ENCODE data around the gene GOLM1.

DNA sequence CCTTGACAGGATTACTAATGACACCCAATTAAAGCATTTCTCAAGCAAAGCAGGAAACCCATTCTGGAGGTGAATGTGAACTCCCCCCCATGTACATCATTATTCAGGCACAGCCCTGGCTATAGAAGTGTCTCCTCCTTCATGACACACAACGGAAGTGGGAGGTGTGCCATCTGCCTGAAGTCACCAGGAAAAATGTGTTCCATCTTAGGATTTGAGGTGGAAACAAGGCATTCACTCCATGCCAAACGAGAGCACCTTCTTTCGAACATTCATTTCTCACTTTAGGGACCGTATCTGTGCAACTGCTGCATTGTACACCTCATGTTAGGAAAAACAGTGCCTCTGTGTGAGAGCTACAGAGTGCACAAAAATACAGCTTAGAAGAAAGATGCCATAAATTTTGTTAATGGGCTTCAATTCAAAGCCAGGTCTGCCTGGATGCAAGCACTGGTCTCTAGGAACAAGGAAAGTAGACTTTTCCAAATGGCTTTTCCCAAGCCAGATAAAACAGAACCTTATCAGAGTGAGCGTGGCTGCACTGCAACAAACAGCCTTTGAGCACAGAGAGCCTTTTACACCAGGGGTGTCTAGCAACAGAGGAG, 19.4 kb downstream of the GOLM1 start:
- TF ChIP-seq, protein P1, sequence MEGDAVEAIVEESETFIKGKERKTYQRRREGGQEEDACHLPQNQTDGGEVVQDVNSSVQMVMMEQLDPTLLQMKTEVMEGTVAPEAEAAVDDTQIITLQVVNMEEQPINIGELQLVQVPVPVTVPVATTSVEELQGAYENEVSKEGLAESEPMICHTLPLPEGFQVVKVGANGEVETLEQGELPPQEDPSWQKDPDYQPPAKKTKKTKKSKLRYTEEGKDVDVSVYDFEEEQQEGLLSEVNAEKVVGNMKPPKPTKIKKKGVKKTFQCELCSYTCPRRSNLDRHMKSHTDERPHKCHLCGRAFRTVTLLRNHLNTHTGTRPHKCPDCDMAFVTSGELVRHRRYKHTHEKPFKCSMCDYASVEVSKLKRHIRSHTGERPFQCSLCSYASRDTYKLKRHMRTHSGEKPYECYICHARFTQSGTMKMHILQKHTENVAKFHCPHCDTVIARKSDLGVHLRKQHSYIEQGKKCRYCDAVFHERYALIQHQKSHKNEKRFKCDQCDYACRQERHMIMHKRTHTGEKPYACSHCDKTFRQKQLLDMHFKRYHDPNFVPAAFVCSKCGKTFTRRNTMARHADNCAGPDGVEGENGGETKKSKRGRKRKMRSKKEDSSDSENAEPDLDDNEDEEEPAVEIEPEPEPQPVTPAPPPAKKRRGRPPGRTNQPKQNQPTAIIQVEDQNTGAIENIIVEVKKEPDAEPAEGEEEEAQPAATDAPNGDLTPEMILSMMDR (IDR thresholded peaks at IDR 0.05): no peak
- no peak for TF ChIP-seq POLR2A (IDR thresholded peaks at IDR 0.05)

All from esophagus squamous epithelium (tissue), 4 donors.